Naive thymus-derived CD8-positive, alpha-beta T cell (primary cell): ENCODE results near the gene STAT4. TPM values are rescaled to one million over a fixed set of nuclear protein-coding genes. Genes with fewer than 3 reads are reported as not detected.

Source experiments
- ATAC-seq, 2 donors: fragments of 150-1000 bp; cut with Tn5 transposase in 1 of 2; sonication (Bioruptor Pico), chemical (Tn5 transposase) in 1 of 2; 1 replicate in 1 of 2; 2 replicates in 1 of 2; pipeline ENCODE4 v1.10.0; 2021; ENCODE audit warnings: mild to moderate bottlenecking in 2 of 2, moderate library complexity in 2 of 2
- POLR2A ChIA-PET: fragments of 350-600 bp; sonication (Branson Sonifier 250); formaldehyde crosslinking; loops from one replicate; lab custom pipeline; 2021; ENCODE audit warnings: antibody characterized with exemption; lab: Charles Lee
- DNase-seq, 10 donors: peaks; one replicate each; pipeline versions ENCODE4 v3.0.0 to v3.0.0-alpha.2; 2020 to 2022
- H3K27ac Mint-ChIP-seq, 10 donors: one replicate each; pipeline ENCODE4 v1.8.0; 2020 to 2022; ENCODE audit warnings: mild to moderate bottlenecking in 10 of 10, mixed read lengths in 10 of 10, moderate library complexity in 4 of 10, inconsistent platforms in 1 of 10
- H3K27me3 Mint-ChIP-seq, 5 donors: one replicate each; pipeline ENCODE4 v1.8.0; 2021 to 2022; ENCODE audit warnings: mixed read lengths in 5 of 5
- H3K36me3 Mint-ChIP-seq, 3 donors: one replicate each; pipeline ENCODE4 v1.8.0; 2020 to 2022; ENCODE audit warnings: mixed read lengths in 3 of 3, mild to moderate bottlenecking in 2 of 3, inconsistent platforms in 1 of 3
- H3K4me1 Mint-ChIP-seq, 4 donors: one replicate each; pipeline ENCODE4 v1.8.0; 2021 to 2022; ENCODE audit warnings: mixed read lengths in 4 of 4
- H3K4me3 Mint-ChIP-seq, 10 donors: one replicate each; pipeline ENCODE4 v1.8.0; 2020 to 2022; ENCODE audit warnings: mild to moderate bottlenecking in 10 of 10, mixed read lengths in 10 of 10, moderate library complexity in 6 of 10, inconsistent platforms in 1 of 10
- H3K9me3 Mint-ChIP-seq, 9 donors: one replicate each; pipeline ENCODE4 v1.8.0; 2020 to 2022; ENCODE audit warnings: mixed read lengths in 9 of 9, mild to moderate bottlenecking in 3 of 9, inconsistent platforms in 1 of 9, moderate library complexity in 1 of 9
- polyA plus RNA-seq, 3 donors: library from polyadenylated mRNA; unstranded; fragments of 300-500 nt; fragmentation: Illumina TruSeq; gene quantifications; one replicate each; pipeline ENCODE4 v1.2.3, GENCODE V29; 2021
- total RNA-seq, 8 experiments: library from RNA in 2 of 8; stranded (reverse) in 2 of 8; gene quantifications; one replicate each; pipeline ENCODE4 v1.2.3 and lab custom pipeline; 2021 to 2026

STAT4 gene
- total and polyA plus RNA-seq, 5 experiments from 2014 or later: 63.2 to 137 (median 75.8) TPM

GRCh38 chr2:191152482-191153240 is 1.9 kb upstream of the STAT4 start:
- Mint-ChIP-seq H3K4me3 (peak overlapping the region in 3 of 10 donors; percentile 7 to 62 (median 11)), H3K36me3 (peaks cover under 1 to 9% (median 5%) of the 10 kb centered on the region in 3 donors), H3K4me1 (peaks cover 8 to 48% (median 38%) of the 10 kb centered on the region in 4 donors), H3K9me3 (no peaks in the 10 kb centered on the region), H3K27me3 (no peaks in the 10 kb centered on the region), H3K27ac (peak overlapping the region; percentile 90 to 99 (median 96))
- ATAC-seq: no peak
- POLR2A ChIA-PET: interaction anchor here (1.0 to 4.8 kb wide), 4 partner anchors 77 to 102 kb away, joined by 3 to 93 read pairs (median 24); no protein-coding TSS in a partner anchor
- peak in 1 of 10 donors; percentile 27 for DNase-seq

GRCh38 chr2:191151331-191151730 is 537 bp upstream of the STAT4 start:
- Mint-ChIP-seq H3K4me3 (peak overlapping the region; percentile 62 to 98 (median 96)), H3K36me3 (peaks cover 9 to 21% (median 11%) of the 10 kb centered on the region in 3 donors), H3K4me1 (peaks cover 12 to 59% (median 50%) of the 10 kb centered on the region in 4 donors), H3K9me3 (no peaks in the 10 kb centered on the region), H3K27ac (peak overlapping the region; percentile 90 to 99 (median 98)), H3K27me3 (no peaks in the 10 kb centered on the region)
- ATAC-seq (peak; percentile 1 to 4), DNase-seq (peak in 1 of 10 donors; percentile 16)
- POLR2A ChIA-PET: interaction anchor here (0.5 to 4.8 kb wide), 11 partner anchors 37 to 526 kb away, joined by 3 to 93 read pairs (median 8); partner anchors contain the start of genes GLS and NABP1

- POLR2A ChIA-PET: interaction anchor here (0.6 to 4.8 kb wide), 17 partner anchors 20 to 1490 kb away, joined by 3 to 93 read pairs (median 5); partner anchors contain the start of genes GLS and NABP1
- peak overlapping the region; percentile 62 to 98 (median 96) for H3K4me3 Mint-ChIP-seq
- no peak for DNase-seq
- no peaks in the 10 kb centered on the region for H3K27me3 Mint-ChIP-seq
- H3K36me3 Mint-ChIP-seq: peaks cover 16 to 31% (median 19%) of the 10 kb centered on the region in 3 donors
- H3K4me1 Mint-ChIP-seq: peaks cover 15 to 64% (median 53%) of the 10 kb centered on the region in 4 donors
- ATAC-seq: peak; percentile 3 to 15
- no peaks in the 10 kb centered on the region for H3K9me3 Mint-ChIP-seq
- peak overlapping the region; percentile 90 to 99 (median 98) for H3K27ac Mint-ChIP-seq
Measured at GRCh38 chr2:191150230-191150599, 579 bp downstream of the STAT4 start.

GRCh38 chr2:191149391-191149790 is 1.4 kb downstream of the STAT4 start:
- Mint-ChIP-seq H3K4me1 (peaks cover 16 to 63% (median 53%) of the 10 kb centered on the region in 4 donors), H3K27ac (peak overlapping the region; percentile 90 to 99 (median 98)), H3K27me3 (no peaks in the 10 kb centered on the region), H3K36me3 (peaks cover 16 to 36% (median 24%) of the 10 kb centered on the region in 3 donors), H3K4me3 (peak overlapping the region; percentile 62 to 98 (median 96)), H3K9me3 (no peaks in the 10 kb centered on the region)
- ATAC-seq (no peak), DNase-seq (peak in 3 of 10 donors; percentile 21 to 44 (median 37))
- POLR2A ChIA-PET: interaction anchor here (0.7 to 4.8 kb wide), 12 partner anchors 22 to 528 kb away, joined by 3 to 93 read pairs (median 7); partner anchors contain the start of genes GLS and NABP1

GRCh38 chr2:191148791-191149190 is 2.0 kb downstream of the STAT4 start:
- POLR2A ChIA-PET: interaction anchor here (0.7 to 4.8 kb wide), 9 partner anchors 23 to 137 kb away, joined by 3 to 93 read pairs (median 6); no protein-coding TSS in a partner anchor
- no peaks in the 10 kb centered on the region for H3K9me3 Mint-ChIP-seq
- peak overlapping the region; percentile 62 to 98 (median 96) for H3K4me3 Mint-ChIP-seq
- DNase-seq (peak in 7 of 10 donors; percentile 24 to 83 (median 67)), ATAC-seq (peak; percentile 42 to 54)
- H3K36me3 Mint-ChIP-seq: peaks cover 21 to 42% (median 28%) of the 10 kb centered on the region in 3 donors
- peak overlapping the region; percentile 90 to 99 (median 98) for H3K27ac Mint-ChIP-seq
- H3K4me1 Mint-ChIP-seq: peaks cover 21 to 69% (median 59%) of the 10 kb centered on the region in 4 donors
- H3K27me3 Mint-ChIP-seq: no peaks in the 10 kb centered on the region

GRCh38 chr2:191148281-191148680 is 2.5 kb downstream of the STAT4 start:
- Mint-ChIP-seq H3K4me1 (peaks cover 23 to 74% (median 63%) of the 10 kb centered on the region in 4 donors), H3K27me3 (no peaks in the 10 kb centered on the region), H3K4me3 (peak overlapping the region; percentile 62 to 98 (median 96)), H3K9me3 (no peaks in the 10 kb centered on the region), H3K36me3 (peaks cover 21 to 46% (median 28%) of the 10 kb centered on the region in 3 donors), H3K27ac (peak overlapping the region; percentile 90 to 99 (median 98))
- POLR2A ChIA-PET: interaction anchor here (0.8 to 4.8 kb wide), 8 partner anchors 22 to 136 kb away, joined by 3 to 93 read pairs (median 6); no protein-coding TSS in a partner anchor
- ATAC-seq (no peak), DNase-seq (no peak)

- peaks cover 21 to 66% (median 60%) of the 10 kb centered on the region in 4 donors for H3K4me1 Mint-ChIP-seq
- POLR2A ChIA-PET: interaction anchor here (0.6 kb wide), 1 partner anchor 87 kb away, joined by 3 read pairs; no protein-coding TSS in a partner anchor
- H3K36me3 Mint-ChIP-seq: peaks cover 26 to 61% (median 32%) of the 10 kb centered on the region in 3 donors
- DNase-seq: no peak
- H3K27ac Mint-ChIP-seq: peak overlapping the region in 7 of 10 donors; percentile 24 to 89 (median 76)
- peak overlapping the region; percentile 19 to 80 (median 57) for H3K4me3 Mint-ChIP-seq
- ATAC-seq: no peak
- H3K9me3 Mint-ChIP-seq: no peaks in the 10 kb centered on the region
- no peaks in the 10 kb centered on the region for H3K27me3 Mint-ChIP-seq
Measured at GRCh38 chr2:191145769-191146471, 4.9 kb downstream of the STAT4 start.

GRCh38 chr2:191144217-191144616 is 6.6 kb downstream of the STAT4 start:
- POLR2A ChIA-PET: interaction anchor here (0.7 kb wide), 1 partner anchor 98 kb away, joined by 3 read pairs; no protein-coding TSS in a partner anchor
- peaks cover 25 to 80% (median 76%) of the 10 kb centered on the region in 4 donors for H3K4me1 Mint-ChIP-seq
- no peaks in the 10 kb centered on the region for H3K27me3 Mint-ChIP-seq
- H3K27ac Mint-ChIP-seq: peak overlapping the region; percentile 30 to 86 (median 60)
- H3K9me3 Mint-ChIP-seq: peaks cover 0 to 3% (median 0%) of the 10 kb centered on the region in 9 donors
- ATAC-seq (no peak), DNase-seq (no peak)
- H3K4me3 Mint-ChIP-seq: peak overlapping the region; percentile 10 to 72 (median 56)
- H3K36me3 Mint-ChIP-seq: peaks cover 30 to 78% (median 49%) of the 10 kb centered on the region in 3 donors

- ATAC-seq (no peak), DNase-seq (peak in 1 of 10 donors; percentile 14)
- peaks cover 30 to 83% (median 54%) of the 10 kb centered on the region in 3 donors for H3K36me3 Mint-ChIP-seq
- H3K27me3 Mint-ChIP-seq: no peaks in the 10 kb centered on the region
- H3K4me1 Mint-ChIP-seq: peaks cover 28 to 81% (median 77%) of the 10 kb centered on the region in 4 donors
- peak overlapping the region; percentile 10 to 72 (median 56) for H3K4me3 Mint-ChIP-seq
- POLR2A ChIA-PET: interaction anchor here (0.7 kb wide), 1 partner anchor 97 kb away, joined by 3 read pairs; no protein-coding TSS in a partner anchor
- H3K9me3 Mint-ChIP-seq: peaks cover 0 to 3% (median 0%) of the 10 kb centered on the region in 9 donors
- peak overlapping the region in 9 of 10 donors; percentile 30 to 86 (median 61) for H3K27ac Mint-ChIP-seq
Measured at GRCh38 chr2:191143791-191144190, 7.0 kb downstream of the STAT4 start.

- Mint-ChIP-seq H3K9me3 (no peaks in the 10 kb centered on the region), H3K4me1 (peaks cover 28 to 74% (median 68%) of the 10 kb centered on the region in 4 donors), H3K4me3 (peak overlapping the region in 4 of 10 donors; percentile 36 to 71 (median 54)), H3K36me3 (peaks cover 12 to 65% (median 24%) of the 10 kb centered on the region in 3 donors), H3K27ac (peak overlapping the region in 8 of 10 donors; percentile 24 to 90 (median 86)), H3K27me3 (no peaks in the 10 kb centered on the region)
- DNase-seq (no peak), ATAC-seq (no peak)
- POLR2A ChIA-PET: no interaction called here
Measured at GRCh38 chr2:191128911-191129304, 21.9 kb downstream of the STAT4 start.

- Mint-ChIP-seq H3K4me3 (peak overlapping the region; percentile 6 to 71 (median 55)), H3K36me3 (peaks cover 12 to 70% (median 27%) of the 10 kb centered on the region in 3 donors), H3K27me3 (no peaks in the 10 kb centered on the region), H3K4me1 (peaks cover 30 to 72% (median 69%) of the 10 kb centered on the region in 4 donors), H3K9me3 (no peaks in the 10 kb centered on the region), H3K27ac (peak overlapping the region; percentile 69 to 91 (median 86))
- DNase-seq: peak in 2 of 10 donors; percentile 13 to 31
- peak; percentile 74 to 81 for ATAC-seq
- POLR2A ChIA-PET: interaction anchor here (2.7 kb wide), 1 partner anchor 13 kb away, joined by 10 read pairs; no protein-coding TSS in a partner anchor
Measured at GRCh38 chr2:191128172-191128910, 22.5 kb downstream of the STAT4 start.
